SK-N-SH (cell line): ENCODE results near the gene PNPLA5. TPM values are rescaled to one million over a fixed set of nuclear protein-coding genes. Genes with fewer than 3 reads are reported as not detected.
A peak's percentile ranks its signal among the peaks of the same experiment; 100 is the strongest.

ENCODE experiments used
- CTCF ChIA-PET: fragments of 300-600, 350-600 bp; formaldehyde crosslinking; extraction: SDS; loops from one replicate; lab custom pipeline; 2021; lab: Yijun Ruan, JAX
- POLR2A ChIA-PET: fragments of 350-600 bp; sonication (Branson Sonifier 250); formaldehyde crosslinking; extraction: SDS; loops from one replicate; lab custom pipeline; 2020; ENCODE audit warnings: antibody characterized with exemption, inconsistent platforms; lab: Yijun Ruan, JAX
- DNase-seq: peaks from one replicate; pipeline ENCODE4 v3.0.0; 2012
- H2AFZ ChIP-seq: fragments of 200-600 bp; sonication (generic); 2 replicates; pipeline ENCODE4 v1.8.1; 2016; ENCODE audit warnings: antibody characterized with exemption, mild to moderate bottlenecking, low read depth
- H3F3A ChIP-seq: fragments of 200-600 bp; sonication (generic); replicated peaks from 2 replicates; pipeline ENCODE3; 2016; ENCODE audit warnings: antibody characterized with exemption, mild to moderate bottlenecking; ENCODE audit not compliant: insufficient read depth
- H3K27ac ChIP-seq, 2 experiments: fragments of 200-500 bp in 1 of 2; fragments of 200-600 bp in 1 of 2; sonication (Bioruptor generic) in 1 of 2; sonication (generic), shearing (Covaris generic) in 1 of 2; 2 replicates each; pipeline versions ENCODE4 v1.5.1 to v1.6.1; 2014 to 2016; ENCODE audit warnings: low read depth in 2 of 2, inconsistent platforms in 1 of 2, low read length in 1 of 2, mild to moderate bottlenecking in 1 of 2, mixed read lengths in 1 of 2
- H3K27me3 ChIP-seq: fragments of 200-600 bp; sonication (generic), shearing (Covaris generic); 2 replicates; pipeline ENCODE4 v1.6.1; 2016; ENCODE audit warnings: mixed run types; ENCODE audit not compliant: insufficient read depth
- H3K36me3 ChIP-seq, 2 experiments: fragments of 200-500 bp in 1 of 2; fragments of 200-600 bp in 1 of 2; sonication (Bioruptor generic) in 1 of 2; sonication (generic) in 1 of 2; replicated peaks in 1 of 2; 2 replicates each; pipeline versions ENCODE3 to v1.5.1; 2014 to 2016; ENCODE audit warnings: low read length in 1 of 2, mild to moderate bottlenecking in 1 of 2; ENCODE audit not compliant: insufficient read depth in 2 of 2, control insufficient read depth in 1 of 2
- H3K4me1 ChIP-seq, 2 experiments: fragments of 200-500 bp in 1 of 2; fragments of 200-600 bp in 1 of 2; sonication (Bioruptor generic) in 1 of 2; sonication (generic), shearing (Covaris generic) in 1 of 2; 2 replicates each; pipeline versions ENCODE4 v1.5.1 to v1.6.1; 2014 to 2016; ENCODE audit warnings: low read depth in 1 of 2, low read length in 1 of 2, mixed run types in 1 of 2; ENCODE audit not compliant: insufficient read depth in 2 of 2, control insufficient read depth in 1 of 2
- H3K4me2 ChIP-seq: fragments of 200-600 bp; sonication (generic), shearing (Covaris generic); 2 replicates; pipeline ENCODE4 v1.6.1; 2017; ENCODE audit warnings: mixed run types
- H3K4me3 ChIP-seq, 2 experiments: fragments of 200-500 bp in 1 of 2; fragments of 200-600 bp in 1 of 2; sonication (Bioruptor generic) in 1 of 2; sonication (generic), shearing (Covaris generic) in 1 of 2; 2 replicates each; pipeline versions ENCODE4 v1.5.1 to v1.8.1; 2014 to 2016; ENCODE audit warnings: low read depth in 2 of 2, inconsistent platforms in 1 of 2, low read length in 1 of 2, mild to moderate bottlenecking in 1 of 2, mixed read lengths in 1 of 2, moderate library complexity in 1 of 2
- H3K79me2 ChIP-seq: fragments of 200-600 bp; sonication (generic); 2 replicates; pipeline ENCODE4 v1.8.1; 2017; ENCODE audit warnings: mild to moderate bottlenecking; ENCODE audit not compliant: insufficient read depth
- H3K9ac ChIP-seq: fragments of 200-600 bp; sonication (generic); 2 replicates; pipeline ENCODE4 v1.6.1; 2017; ENCODE audit warnings: mixed run types
- H3K9me2 ChIP-seq: fragments of 200-600 bp; sonication (generic); 2 replicates; pipeline ENCODE4 v1.6.1; 2017; ENCODE audit warnings: mixed run types
- H3K9me3 ChIP-seq: fragments of 200-600 bp; sonication (generic); 2 replicates; pipeline ENCODE4 v1.6.1; 2017; ENCODE audit warnings: mixed run types, mild to moderate bottlenecking, moderate library complexity
- H4K20me1 ChIP-seq: fragments of 200-600 bp; sonication (generic); 2 replicates; pipeline ENCODE4 v1.6.1; 2017; ENCODE audit warnings: mild to moderate bottlenecking, mixed run types; ENCODE audit not compliant: insufficient read depth
- EZH2phosphoT487 ChIP-seq: fragments of 200-600 bp; sonication (generic); IDR thresholded peaks from 2 replicates; pipeline ENCODE4 v1.6.1; 2017; ENCODE audit warnings: low read depth, mixed run types, mild to moderate bottlenecking, antibody characterized with exemption, moderate library complexity, borderline replicate concordance
- GABPA ChIP-seq: IDR thresholded peaks from 2 replicates; pipeline ENCODE4 v1.4.0; 2012; ENCODE audit warnings: low read depth, mild to moderate bottlenecking
- NFIC ChIP-seq: IDR thresholded peaks from 2 replicates; pipeline ENCODE4 v1.4.0; 2012; ENCODE audit warnings: borderline replicate concordance
- POLR2AphosphoS5 ChIP-seq: IDR thresholded peaks from 2 replicates; pipeline ENCODE4 v1.6.1; 2012; ENCODE audit warnings: low read depth, low read length
- RAD21 ChIP-seq: IDR thresholded peaks from 2 replicates; pipeline ENCODE4 v1.6.1; 2012; ENCODE audit warnings: mild to moderate bottlenecking, low read length
- SIN3A ChIP-seq: IDR thresholded peaks from 2 replicates; pipeline ENCODE4 v1.6.1; 2012; ENCODE audit warnings: low read depth, mild to moderate bottlenecking, low read length, moderate library complexity, borderline replicate concordance
- SMC3 ChIP-seq: IDR thresholded peaks from 2 replicates; pipeline ENCODE4 v1.6.1; 2012; ENCODE audit warnings: low read depth, low read length, improper control_type of control experiment
- TAF1 ChIP-seq: IDR thresholded peaks from 2 replicates; pipeline ENCODE4 v1.6.1; 2012; ENCODE audit warnings: low read depth, mild to moderate bottlenecking, low read length, moderate library complexity, borderline replicate concordance
- WGBS: methylation state at CpG from one replicate; pipeline ENCODE4 v1.1.6; 2017; ENCODE audit warnings: low lambda C conversion rate; 5-methylcytosine and 5-hydroxymethylcytosine counted together
- polyA plus RNA-seq, 3 experiments: library from polyadenylated mRNA; depleted of rRNA; stranded (reverse); fragments of >200 nt; gene quantifications; 2 replicates each; pipeline ENCODE4 v1.2.3, GENCODE V29; 2012
- TF ChIP-seq, protein P1 (sequence below): fragments of 200-600 bp; sonication (generic); IDR thresholded peaks from 2 replicates; pipeline ENCODE4 v1.6.1; 2017; ENCODE audit warnings: antibody characterized with exemption, mild to moderate bottlenecking, moderate library complexity
- TF ChIP-seq, protein P2 (sequence below): fragments of 150-350 bp; IDR thresholded peaks from 2 replicates; pipeline ENCODE4 v1.6.1; 2017; ENCODE audit warnings: antibody characterized with exemption, low read length, low read depth, borderline replicate concordance

Gene PNPLA5
- polyA plus RNA-seq, 1 of the 3 experiments (the other 2 are of a cell fraction): not detected

DNA sequence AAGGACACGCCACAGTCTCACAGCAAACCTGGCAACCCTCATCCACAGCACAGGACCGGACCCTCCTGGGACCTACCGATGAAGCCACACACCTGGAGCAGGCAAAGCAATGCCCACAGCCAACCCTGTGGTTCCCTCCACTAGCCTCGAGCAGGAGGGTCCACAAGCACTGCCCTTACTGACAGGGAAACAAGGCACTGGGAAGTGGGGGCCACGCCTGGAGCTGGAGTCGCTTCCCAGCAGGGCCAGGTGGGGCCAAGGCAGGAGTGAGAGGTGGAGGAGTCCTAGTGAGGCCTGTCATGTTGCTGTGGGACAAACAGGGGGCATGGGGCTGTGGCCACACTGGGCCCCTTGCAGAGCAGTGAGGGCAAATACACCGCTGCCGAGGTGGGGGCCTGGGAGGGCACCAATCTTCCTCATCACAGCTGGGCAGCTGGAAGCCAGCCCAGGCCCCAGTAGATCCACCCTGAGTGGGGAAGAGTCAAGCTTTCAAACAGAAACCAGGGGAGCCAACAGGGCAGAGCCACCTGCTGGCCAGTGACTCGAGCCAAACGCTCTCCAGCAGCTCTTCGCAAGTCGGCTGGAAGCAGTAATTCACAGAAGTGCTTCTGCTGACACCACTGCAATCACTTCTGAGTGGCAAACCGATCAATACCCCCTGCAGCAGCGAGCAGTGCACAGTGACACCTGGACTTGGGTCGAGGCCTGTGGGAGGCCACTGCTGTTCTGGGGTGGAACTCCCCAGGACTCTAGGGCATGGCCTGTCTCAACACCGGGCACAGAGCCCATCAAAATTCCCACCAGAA lies 43.2 kb downstream of the PNPLA5 start (continued):
- TF ChIP-seq, protein P1, sequence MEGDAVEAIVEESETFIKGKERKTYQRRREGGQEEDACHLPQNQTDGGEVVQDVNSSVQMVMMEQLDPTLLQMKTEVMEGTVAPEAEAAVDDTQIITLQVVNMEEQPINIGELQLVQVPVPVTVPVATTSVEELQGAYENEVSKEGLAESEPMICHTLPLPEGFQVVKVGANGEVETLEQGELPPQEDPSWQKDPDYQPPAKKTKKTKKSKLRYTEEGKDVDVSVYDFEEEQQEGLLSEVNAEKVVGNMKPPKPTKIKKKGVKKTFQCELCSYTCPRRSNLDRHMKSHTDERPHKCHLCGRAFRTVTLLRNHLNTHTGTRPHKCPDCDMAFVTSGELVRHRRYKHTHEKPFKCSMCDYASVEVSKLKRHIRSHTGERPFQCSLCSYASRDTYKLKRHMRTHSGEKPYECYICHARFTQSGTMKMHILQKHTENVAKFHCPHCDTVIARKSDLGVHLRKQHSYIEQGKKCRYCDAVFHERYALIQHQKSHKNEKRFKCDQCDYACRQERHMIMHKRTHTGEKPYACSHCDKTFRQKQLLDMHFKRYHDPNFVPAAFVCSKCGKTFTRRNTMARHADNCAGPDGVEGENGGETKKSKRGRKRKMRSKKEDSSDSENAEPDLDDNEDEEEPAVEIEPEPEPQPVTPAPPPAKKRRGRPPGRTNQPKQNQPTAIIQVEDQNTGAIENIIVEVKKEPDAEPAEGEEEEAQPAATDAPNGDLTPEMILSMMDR: peak; percentile 33; the same call in 1 of the 2 replicates
- no peak for TF ChIP-seq POLR2AphosphoS5
- TF ChIP-seq RAD21: peak; percentile 45
- no peak for TF ChIP-seq NFIC
- no peak for TF ChIP-seq TAF1
- TF ChIP-seq, all 33 proteins: peak for 3

DNA sequence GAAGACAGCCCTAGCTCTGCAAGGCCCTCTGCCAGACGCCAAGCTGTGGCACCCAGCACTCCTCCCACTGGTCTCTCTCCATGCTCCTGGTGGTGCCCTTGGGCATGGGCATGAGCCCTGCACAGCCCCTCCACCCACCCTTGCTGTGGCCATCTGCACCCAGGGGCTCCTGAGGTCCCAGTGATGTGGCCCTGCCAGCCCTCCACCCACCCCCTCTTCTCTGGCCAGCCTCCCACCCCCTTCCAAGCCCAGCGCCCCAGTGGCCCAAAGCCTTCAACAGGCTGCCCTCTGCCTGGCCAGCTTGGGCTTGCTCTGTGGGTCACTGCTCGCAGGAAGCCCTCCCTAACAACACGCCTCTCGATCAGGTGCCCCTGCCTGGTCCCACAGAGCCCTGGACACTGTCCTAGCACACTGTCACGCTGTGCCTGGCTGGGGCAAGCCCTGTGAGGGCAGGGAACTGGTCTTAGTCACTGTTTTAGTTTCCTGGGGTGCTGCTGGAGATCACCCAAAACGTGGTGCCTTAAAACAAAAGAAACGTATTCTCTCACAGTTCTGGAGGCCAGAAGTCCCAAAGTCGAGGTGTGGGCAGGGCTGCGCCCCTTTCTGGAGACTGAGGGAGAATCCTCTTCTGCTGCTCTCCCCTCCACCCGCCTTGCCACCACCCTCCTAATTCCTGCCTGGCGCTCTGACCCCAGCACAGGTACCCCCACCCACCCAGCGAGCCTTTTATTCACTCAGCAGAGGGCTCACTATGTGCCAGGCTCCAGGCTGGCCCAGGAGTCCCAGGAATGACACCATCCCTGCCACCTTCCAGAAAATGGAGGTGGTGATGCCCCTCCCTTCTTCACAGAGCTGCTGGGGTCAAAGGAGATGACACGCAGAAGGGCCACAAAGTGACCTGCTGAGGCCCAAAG lies 44.2 kb downstream of the PNPLA5 start:
- Histone ChIP-seq H3K4me1 (peaks cover 0 to 38% of the 10 kb centered on the region in 2 experiments; a peak in 1 of 4 replicates), H4K20me1 (no peaks in the 10 kb centered on the region), H2AFZ (no peak overlapping the region), H3F3A (no peaks in the 10 kb centered on the region), H3K4me2 (no peak overlapping the region), H3K79me2 (no peaks in the 10 kb centered on the region), H3K9me2 (no peaks in the 10 kb centered on the region), H3K4me3 (no peak overlapping the region), H3K9me3 (no peaks in the 10 kb centered on the region), H3K27ac (no peak overlapping the region; a peak in 1 of 4 replicates), H3K9ac (no peak overlapping the region), H3K36me3 (no peaks in the 10 kb centered on the region), H3K27me3 (no peaks in the 10 kb centered on the region)
- WGBS: 75% methylated on average over 2 of the region's 14 CpGs
- POLR2A ChIA-PET: no interaction called here
- DNase-seq: no peak
- no peak for TF ChIP-seq SMC3
- TF ChIP-seq EZH2phosphoT487: no peak
- no peak for TF ChIP-seq SIN3A
- TF ChIP-seq, protein P2, sequence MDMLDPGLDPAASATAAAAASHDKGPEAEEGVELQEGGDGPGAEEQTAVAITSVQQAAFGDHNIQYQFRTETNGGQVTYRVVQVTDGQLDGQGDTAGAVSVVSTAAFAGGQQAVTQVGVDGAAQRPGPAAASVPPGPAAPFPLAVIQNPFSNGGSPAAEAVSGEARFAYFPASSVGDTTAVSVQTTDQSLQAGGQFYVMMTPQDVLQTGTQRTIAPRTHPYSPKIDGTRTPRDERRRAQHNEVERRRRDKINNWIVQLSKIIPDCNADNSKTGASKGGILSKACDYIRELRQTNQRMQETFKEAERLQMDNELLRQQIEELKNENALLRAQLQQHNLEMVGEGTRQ: no peak
- no peak for TF ChIP-seq GABPA
- CTCF ChIA-PET: interaction anchor here (0.9 to 1.3 kb wide), 4 partner anchors 19 to 462 kb away, joined by 3 to 5 read pairs (median 4); no protein-coding TSS in a partner anchor
